ENCODE results near the gene MAP2K5.

Gene MAP2K5

GRCh38 chr15:67762610-67763368, 220.3 kb downstream of the MAP2K5 start:
- DNase-seq, result no peak

DNA sequence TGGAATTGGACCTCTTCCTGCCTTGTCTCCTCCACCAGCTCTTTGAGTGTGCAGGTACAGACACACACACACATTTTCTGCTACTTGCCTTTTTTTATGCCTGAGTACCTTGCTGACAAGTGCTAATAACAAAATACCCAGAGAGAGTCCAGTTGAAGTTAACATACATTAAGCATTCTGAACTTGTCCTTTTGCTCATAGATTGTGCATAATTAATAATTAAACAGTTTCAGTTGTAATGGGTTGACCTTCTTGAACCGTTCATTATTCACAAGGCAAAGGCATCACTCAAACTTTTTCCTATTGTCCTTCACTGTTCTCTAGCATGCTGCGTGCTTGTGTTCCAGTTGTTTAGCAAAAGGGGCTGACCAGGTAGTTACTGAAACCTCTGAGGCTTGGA, 223.2 kb downstream of the MAP2K5 start:
- no peak for DNase-seq

DNA sequence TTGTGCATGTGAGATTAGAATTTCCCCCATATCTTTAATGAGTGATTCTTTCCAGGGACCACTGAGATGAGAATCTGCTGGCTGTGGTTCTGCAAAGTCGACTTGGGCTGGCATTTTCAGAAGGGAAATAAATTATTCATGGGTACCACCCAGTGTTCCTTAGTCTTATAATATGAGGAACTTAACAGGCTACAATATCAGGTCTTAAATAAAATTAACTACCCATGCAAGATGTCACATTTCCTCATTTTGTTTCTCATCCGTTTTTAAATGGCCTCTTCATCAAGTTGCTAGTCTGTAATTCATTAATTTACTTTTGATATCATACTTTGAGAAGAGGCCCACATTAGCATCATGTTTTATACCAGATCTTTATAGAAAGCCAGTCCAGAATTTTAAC, 224.5 kb downstream of the MAP2K5 start:
- no peak for DNase-seq

- no peak for DNase-seq
Observed at GRCh38 chr15:67768313-67768977, 225.9 kb downstream of the MAP2K5 start.

GRCh38 chr15:67769497-67770357, 227.2 kb downstream of the MAP2K5 start:
- no peak for DNase-seq

DNA sequence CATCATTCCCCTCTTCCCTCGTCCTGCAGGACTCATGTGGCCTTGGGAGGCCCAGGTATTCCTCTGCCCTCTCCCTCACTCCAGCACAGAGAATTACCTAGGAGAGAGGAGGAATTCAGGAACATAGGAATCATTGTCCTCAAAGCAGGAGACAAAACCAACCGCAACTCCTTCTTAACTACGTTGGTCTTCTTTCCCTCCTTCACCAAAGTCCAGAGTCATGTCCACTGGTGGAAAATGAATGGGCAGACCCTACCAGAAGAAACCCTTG, 227.8 kb downstream of the MAP2K5 start:
- DNase-seq, result no peak

- no peak for DNase-seq
Observed at GRCh38 chr15:67771189-67771800, 228.8 kb downstream of the MAP2K5 start.

DNA sequence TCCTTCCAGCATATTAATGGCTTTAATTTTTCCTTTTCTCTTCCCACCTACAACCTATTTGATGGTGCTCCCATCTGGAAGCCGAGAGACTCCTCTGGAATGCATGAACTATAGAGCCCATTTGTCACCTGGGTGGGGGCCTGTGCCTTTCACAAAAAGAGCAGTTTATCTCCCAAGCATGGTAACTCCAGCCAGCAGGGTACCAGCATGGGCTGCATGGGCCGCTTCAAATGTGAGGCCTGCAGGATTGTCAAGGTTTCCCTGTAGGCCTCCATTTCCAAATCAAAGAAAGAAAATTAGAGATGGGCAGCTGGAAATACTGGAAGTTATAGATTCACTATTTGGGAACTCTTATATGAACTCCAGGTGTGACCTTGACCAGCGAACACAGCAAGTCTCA, 232.1 kb downstream of the MAP2K5 start:
- DNase-seq, result no peak

GRCh38 chr15:67775250-67775649, 232.7 kb downstream of the MAP2K5 start:
- no peak for DNase-seq

DNA sequence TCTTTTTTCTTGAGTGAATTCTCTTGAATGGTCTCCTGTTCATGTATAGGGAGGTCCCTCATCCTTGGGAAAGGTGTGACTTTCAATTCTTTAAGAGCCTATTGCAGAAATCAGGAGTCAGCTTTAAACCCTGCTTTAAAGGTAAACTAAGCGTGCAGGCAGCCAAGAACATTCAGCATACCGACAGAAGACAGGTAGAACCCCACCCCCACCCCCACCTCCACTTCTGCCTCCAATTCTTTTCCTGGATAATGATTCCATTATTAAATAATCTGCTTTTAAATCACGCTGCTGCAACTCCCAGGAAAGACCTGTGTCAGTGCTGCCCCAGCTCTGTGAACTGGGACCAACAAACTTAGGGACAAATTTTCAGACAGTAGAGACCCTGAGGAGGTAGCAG, 233.5 kb downstream of the MAP2K5 start:
- DNase-seq, result no peak

DNA sequence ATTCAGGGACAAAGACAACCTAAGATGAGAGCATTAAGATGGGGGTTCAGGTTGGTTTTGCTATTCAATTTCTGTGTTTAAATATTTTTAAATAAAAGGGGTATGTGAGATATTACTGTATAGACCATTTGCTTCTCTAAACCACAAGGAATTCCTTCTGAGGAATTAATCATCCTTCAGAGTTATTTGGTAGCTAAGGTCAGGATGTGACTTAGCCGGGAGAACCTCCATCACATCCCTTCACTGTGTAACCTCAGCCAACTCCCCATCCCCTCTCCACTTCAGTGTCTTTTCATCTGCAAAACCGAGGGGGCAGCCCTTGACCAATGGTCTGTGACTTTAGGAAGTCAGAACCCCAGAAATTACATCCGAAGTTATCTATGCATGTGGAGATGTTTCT, 234.1 kb downstream of the MAP2K5 start:
- no peak for DNase-seq

GRCh38 chr15:67777071-67777470, 234.6 kb downstream of the MAP2K5 start:
- DNase-seq, result no peak

- no peak for DNase-seq
Observed at GRCh38 chr15:67777773-67778172, 235.3 kb downstream of the MAP2K5 start.

GRCh38 chr15:67778968-67779548, 236.6 kb downstream of the MAP2K5 start:
- DNase-seq, result no peak

DNA sequence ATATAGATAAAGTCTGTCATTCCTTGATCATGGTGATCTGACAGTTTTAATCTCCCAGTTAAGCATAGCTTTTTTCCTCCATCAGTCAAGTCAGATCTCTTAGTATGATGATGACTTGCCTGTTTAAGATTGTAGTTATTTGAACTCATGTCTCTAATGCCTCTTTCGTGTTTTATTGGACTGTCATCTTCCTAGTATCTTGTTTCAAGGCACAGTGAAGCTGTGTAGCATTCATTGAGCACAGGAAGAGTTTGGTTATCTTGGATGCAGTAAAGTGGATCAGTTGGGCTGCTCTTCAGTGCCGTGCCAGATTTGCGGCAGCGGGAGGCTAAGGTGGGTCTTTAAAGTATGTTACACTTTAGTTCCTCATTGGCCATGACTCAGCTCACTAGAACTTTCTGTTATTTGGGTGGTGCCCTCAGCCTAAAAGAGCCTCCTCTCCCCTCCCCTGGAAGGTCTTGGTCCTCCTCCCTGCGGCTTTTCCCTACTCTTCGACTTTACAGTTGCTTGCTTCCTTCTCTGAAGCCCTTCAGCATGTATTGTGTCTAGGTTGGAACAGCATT, 237.1 kb downstream of the MAP2K5 start:
- DNase-seq, result no peak

DNA sequence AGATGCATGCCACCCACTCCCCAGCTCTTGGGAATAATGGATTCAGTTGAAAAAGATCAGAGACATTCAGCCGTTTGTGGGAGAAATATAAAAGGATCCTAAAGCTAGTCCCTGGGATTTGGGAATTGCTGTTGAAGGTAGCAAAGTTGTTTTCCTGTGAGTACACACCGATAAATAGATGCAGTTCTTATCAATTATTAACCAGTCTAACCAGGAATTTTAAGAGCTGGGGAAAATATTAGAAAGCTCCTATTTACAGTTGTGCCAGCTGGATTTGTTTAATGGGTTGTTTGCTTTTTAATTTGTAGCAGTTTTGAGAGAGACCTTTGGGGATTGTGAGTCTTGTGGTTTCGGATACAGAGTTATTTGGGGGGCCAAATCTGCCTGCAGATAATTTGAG, 238.6 kb downstream of the MAP2K5 start:
- DNase-seq, result no peak

- no peak for DNase-seq
Observed at GRCh38 chr15:67781907-67782690, 239.6 kb downstream of the MAP2K5 start.

- no peak for DNase-seq
Observed at GRCh38 chr15:67782691-67782991, 240.1 kb downstream of the MAP2K5 start.

GRCh38 chr15:67783303-67783702, 240.8 kb downstream of the MAP2K5 start:
- no peak for DNase-seq

GRCh38 chr15:67784090-67784781, 241.7 kb downstream of the MAP2K5 start:
- DNase-seq, result no peak

DNA sequence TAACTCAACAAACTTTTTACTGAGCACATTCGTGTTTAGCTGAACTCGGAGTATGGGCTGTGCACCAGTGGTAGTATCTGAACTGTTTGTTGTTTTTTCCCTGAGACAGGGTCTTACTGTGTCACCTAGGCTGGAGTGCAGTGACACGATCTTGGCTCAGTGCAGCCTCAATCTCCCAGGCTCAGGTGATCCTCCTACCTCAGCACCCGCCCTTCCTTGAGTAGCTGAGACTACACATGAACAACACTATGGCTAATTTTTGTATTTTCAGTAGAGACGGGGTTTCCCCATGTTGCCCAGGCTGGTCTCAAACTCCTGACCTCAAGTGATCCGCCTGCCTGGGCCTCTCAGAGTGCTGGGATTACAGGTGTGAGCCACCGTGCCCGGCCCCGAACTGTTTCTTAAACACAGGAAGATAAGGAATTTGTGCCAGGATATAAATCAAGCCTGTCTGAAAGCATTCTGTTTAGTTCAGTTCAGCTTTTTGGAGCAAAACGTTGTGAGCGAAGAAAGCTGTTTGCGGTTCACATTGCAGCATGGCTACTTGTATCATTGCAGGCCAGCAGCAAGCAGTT, 242.4 kb downstream of the MAP2K5 start:
- DNase-seq, result no peak
